HG02885 (cell line): ENCODE measurements around the gene KRT83.
"Not testable (repeated sequence)": the region's sequence is repeated elsewhere in the genome, so short reads cannot be mapped to it uniquely, and the experiment has no call there.

Source experiments
- ATAC-seq: cut with Tn5 transposase; IDR thresholded peaks from one replicate; pipeline ENCODE4 v1.9.1; 2021; ENCODE audit warnings: mild to moderate bottlenecking; ENCODE audit not compliant: unreplicated experiment, poor library complexity

Gene KRT83

GRCh38 chr12:52312086-52312485 lies 9.1 kb downstream of the KRT83 start:
- ATAC-seq = no peak

DNA sequence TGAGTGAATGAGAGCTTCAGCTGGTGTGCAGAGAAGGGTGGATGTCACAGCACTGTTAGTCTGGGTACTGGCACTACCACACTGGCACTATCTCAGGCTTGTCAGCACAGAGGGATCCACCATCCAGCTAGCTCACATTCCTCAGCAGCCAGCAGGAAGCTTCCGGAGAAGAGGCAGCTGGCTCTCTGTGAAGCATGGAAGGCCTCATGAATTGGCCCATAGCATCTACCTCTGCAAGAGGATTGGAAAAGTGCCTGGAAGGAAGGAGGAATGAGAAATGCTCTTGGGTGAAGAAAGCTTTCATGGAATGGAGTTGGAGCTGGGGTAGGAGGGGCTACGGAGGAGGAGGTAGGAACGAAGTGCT lies 9.9 kb downstream of the KRT83 start:
- ATAC-seq = no peak

DNA sequence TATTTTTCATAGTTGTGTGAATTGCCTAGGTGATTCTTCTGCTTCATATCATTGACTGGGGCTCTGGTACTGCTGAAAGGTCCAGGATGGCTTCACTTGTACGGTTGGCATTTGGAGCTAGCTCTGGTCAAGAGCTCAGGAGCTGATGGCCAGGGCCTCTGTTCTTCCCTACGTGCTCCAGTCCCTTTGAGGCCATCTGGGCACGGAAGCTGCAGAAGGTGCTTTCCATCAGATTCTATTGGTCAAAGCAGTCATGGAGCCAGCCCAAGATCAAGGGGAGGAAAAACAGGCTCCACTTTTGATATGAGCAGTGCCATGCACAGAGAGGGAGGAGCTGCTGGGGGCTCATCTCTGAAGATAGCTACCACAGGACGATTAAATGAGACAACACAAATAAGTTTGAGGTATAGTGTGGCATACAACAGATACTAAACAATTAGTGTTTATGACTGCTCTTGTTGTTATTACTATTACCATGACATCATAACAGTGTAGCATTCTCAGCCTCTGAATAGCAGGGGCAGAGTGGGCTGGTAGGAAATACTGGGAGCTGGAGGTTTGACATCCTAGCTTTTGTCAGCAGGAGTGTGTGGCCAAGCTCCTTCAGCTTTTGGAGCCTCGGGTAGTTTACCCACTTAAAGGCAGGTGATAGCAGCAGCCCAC lies 10.4 kb downstream of the KRT83 start:
- no peak for ATAC-seq

GRCh38 chr12:52308806-52309425 lies 12.3 kb downstream of the KRT83 start:
- ATAC-seq = no peak

DNA sequence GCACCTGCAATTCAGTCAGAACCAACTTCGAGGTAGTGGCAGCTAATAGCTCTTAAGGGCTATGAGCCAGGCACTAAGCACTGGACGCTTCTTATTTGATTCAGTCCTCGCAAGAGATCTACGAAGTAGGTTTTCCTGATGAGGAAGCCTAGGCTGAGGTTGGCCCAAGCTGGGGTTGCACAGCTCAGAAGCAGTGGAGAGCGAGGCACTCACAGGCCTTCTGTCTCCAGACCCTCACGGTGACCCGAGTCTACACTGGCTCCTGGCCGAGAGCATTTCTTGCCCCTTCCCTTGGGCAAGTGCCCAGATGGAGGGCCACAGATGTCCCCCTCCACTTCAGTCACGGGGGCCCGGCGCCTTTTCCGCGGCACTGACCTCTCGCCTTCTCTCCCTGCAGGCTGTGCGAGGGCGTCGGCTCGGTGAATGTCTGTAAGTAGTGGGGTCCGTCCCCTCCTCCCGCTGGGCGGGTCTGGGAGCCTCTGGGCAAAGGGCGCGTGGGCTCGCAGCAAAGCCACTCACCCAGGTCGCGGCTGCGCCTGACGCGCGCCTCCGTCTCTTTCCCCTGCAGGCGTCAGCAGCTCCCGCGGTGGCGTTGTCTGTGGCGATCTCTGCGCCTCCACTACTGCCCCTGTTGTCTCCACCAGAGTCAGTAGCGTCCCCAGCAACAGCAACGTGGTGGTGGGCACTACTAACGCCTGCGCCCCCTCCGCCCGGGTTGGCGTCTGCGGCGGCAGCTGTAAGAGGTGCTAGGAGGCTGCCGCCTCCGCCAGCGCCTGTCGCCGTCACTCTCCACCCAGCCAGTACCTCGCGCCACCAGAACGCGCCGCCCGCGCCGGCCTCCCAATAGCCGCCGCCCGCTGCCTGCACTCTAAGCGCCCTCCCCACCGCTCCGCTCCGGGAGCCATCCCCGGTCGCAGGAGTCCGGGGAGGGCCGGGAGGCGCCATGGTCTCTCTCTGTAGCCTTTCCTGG lies 13.1 kb downstream of the KRT83 start:
- ATAC-seq = peak; percentile 51

DNA sequence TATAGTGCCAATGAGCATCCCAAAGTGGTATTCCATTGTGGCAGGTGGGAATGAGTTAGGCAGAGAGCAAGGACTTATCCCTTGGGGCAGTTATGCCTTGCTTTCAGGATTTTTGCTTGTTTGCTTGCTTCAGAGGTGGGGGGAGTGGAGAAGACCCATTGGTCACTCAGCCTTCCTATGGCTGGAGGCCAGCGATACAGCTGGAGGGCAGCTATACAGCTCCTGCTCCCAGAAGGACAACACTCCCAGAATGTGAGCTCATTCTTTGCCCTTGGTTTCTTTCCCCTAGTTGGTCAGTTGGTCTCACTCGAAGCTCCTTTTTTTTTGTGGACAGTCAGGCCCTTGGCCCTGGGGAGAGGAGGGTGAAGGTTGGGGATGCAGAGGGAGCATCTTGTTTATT lies 14.5 kb downstream of the KRT83 start:
- ATAC-seq = no peak

GRCh38 chr12:52305921-52306705 lies 15.1 kb downstream of the KRT83 start:
- ATAC-seq = no peak

DNA sequence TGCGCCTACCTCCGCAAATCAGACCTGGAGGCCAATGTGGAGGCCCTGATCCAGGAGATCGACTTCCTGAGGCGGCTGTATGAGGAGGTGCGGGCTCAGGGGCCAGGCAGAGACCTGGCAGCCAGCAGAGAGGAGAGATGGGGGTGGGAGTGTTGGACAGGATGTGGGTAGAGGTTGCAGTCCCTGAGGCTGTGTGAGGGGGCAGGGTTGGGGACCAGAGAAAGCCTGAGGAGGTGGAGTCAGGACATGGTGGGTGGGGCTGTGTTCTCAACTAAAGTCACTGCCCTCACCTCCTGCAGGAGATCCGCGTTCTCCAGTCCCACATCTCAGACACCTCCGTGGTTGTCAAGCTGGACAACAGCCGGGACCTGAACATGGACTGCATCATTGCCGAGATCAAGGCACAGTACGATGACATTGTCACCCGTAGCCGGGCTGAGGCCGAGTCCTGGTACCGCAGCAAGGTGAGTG lies 16.2 kb downstream of the KRT83 start:
- ATAC-seq = peak; percentile 91

- not testable (repeated sequence) for ATAC-seq
Observed at GRCh38 chr12:52302242-52302914, 18.8 kb downstream of the KRT83 start.

DNA sequence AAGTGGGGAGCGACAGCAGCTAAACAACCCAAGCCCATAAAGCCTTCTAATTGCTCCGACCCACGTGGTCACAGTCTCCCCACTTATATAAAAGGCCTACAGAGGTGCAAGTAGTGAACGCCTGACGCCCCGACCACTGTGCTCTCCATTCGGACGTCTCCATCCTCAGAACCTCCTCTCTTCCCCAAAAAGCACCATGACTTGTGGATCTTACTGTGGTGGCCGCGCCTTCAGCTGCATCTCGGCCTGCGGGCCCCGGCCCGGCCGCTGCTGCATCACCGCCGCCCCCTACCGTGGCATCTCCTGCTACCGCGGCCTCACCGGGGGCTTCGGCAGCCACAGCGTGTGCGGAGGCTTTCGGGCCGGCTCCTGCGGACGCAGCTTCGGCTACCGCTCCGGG lies 19.5 kb downstream of the KRT83 start:
- not testable (repeated sequence) for ATAC-seq

GRCh38 chr12:52300796-52301691 lies 20.2 kb downstream of the KRT83 start:
- ATAC-seq = no peak

DNA sequence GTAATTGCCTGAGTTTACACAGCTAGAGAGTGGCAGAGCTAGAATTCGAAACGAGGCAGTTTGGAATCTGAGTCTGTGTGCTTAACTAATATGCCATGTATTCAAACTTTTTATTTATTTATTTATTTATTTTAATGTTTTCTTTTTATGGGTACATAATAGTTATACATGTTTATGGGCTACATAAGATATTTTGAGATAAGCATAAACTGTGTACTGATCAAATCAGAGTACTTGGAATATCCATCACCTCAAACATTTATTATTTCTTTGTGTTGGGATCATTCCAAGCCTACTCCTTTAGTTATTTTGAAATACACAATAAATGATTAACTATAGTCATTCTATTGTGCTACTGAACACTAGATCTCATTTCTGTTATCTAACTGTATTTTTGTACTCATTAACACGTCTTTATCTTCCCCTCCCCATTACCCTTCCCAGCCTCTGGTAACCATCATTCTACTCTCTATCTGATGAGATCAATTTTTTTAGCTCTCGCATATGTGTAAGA lies 22.5 kb downstream of the KRT83 start:
- no peak for ATAC-seq

DNA sequence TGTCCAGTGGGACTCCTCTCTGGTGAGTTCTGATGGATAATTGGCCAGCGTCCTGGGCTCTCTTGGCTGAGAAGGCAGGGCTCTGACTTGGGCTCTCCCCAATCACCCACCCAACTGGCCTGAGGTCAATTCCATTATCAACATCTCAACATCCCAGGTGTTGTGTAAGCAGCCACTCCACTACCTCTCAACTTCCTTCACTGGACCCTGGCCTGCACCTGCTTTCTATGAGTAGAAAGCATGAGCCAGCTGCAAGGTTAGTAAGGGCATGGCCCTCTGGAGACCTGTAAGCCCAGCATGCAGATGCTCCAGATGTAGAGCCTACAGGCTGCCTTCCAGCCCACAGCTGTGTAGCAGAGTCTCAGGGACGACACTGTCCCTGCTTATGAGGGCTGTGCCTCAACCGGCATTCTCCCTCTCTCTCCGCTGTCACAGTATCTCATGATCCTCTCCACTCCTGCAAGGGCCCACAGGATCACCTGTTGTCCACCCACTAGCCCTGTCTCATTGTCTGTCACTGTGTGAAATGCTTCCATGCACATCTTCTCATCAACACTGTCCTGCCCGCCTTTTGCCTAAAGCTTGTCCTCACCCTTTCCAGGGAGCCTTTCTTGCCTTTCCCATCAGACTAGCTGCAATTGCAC lies 24.5 kb downstream of the KRT83 start:
- no peak for ATAC-seq

DNA sequence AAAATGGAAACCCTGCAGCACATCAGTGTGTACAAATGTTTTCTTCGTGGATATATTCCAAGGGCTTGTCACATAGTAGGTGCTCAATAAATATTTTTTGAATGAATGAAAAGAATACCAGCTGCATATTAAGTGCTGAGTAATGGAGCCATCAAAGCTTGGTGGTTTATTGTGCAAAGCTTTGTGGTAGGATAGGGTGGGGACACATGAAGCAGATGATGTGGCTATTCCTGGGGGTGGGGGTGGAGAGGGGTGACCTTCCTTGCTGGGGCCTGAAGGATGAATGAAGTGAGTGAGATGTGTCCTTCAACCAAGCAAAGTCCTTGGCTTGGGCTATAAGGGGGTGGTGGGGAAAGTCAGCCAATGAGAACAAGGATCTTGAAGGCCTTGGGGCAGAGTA lies 25.5 kb downstream of the KRT83 start:
- no peak for ATAC-seq

GRCh38 chr12:52294803-52295202 lies 26.4 kb downstream of the KRT83 start:
- ATAC-seq = no peak

GRCh38 chr12:52293926-52294325 lies 27.3 kb downstream of the KRT83 start:
- no peak for ATAC-seq

- ATAC-seq = no peak
Observed at GRCh38 chr12:52291267-52291935, 29.8 kb downstream of the KRT83 start, which contains the start of gene KRT81. KRT81 (minus strand) TSS chr12:52291534; CDS start chr12:52291465, 69 bp downstream.
